Astrocyte (in vitro differentiated cells and primary cell): ENCODE results near the gene NT5DC3.

Experiments used
- EZH2 ChIP-seq: IDR thresholded peaks from 2 replicates; pipeline ENCODE4 v1.6.1; 2012; ENCODE audit warnings: mild to moderate bottlenecking, low read length, inconsistent platforms; ENCODE audit not compliant: insufficient read depth
- TF ChIP-seq, protein P1 (sequence below): IDR thresholded peaks from 2 replicates; pipeline ENCODE4 v1.5.1; 2011; ENCODE audit warnings: low read depth, mild to moderate bottlenecking, inconsistent platforms, low read length, moderate library complexity; ENCODE audit not compliant: insufficient read depth

DNA sequence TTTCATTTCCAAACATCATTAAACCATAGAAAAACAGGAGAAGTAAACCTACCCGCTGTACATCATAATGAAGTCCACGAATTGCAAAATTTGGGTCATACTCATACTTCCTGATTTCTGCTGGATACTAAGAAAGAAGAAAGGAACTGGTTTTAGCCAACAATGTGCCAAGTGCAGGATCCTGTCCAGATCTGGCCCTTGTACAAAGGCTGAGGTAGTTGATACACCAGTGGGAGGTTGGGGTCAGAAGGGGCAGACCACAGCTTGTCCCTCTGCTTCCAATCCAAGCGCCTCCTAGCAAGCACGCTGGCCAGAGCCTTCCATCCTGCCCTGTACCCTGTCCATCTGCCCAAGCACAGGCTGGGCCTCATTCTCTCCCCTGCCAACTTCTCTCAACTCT lies 34.2 kb downstream of the NT5DC3 start:
- no peak for TF ChIP-seq EZH2
- TF ChIP-seq, protein P1, sequence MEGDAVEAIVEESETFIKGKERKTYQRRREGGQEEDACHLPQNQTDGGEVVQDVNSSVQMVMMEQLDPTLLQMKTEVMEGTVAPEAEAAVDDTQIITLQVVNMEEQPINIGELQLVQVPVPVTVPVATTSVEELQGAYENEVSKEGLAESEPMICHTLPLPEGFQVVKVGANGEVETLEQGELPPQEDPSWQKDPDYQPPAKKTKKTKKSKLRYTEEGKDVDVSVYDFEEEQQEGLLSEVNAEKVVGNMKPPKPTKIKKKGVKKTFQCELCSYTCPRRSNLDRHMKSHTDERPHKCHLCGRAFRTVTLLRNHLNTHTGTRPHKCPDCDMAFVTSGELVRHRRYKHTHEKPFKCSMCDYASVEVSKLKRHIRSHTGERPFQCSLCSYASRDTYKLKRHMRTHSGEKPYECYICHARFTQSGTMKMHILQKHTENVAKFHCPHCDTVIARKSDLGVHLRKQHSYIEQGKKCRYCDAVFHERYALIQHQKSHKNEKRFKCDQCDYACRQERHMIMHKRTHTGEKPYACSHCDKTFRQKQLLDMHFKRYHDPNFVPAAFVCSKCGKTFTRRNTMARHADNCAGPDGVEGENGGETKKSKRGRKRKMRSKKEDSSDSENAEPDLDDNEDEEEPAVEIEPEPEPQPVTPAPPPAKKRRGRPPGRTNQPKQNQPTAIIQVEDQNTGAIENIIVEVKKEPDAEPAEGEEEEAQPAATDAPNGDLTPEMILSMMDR = no peak
